Adrenal gland (tissue), 12 donors: ENCODE results near the gene USPL1. TPM values are rescaled to one million over a fixed set of nuclear protein-coding genes. Genes with fewer than 3 reads are reported as not detected.
"Not testable (repeated sequence)": the region's sequence is repeated elsewhere in the genome, so short reads cannot be mapped to it uniquely, and the experiment has no call there.

Source experiments
- DNase-seq, 7 donors: peaks; one replicate each; pipeline ENCODE4 v3.0.0-alpha.2; 2019 to 2020
- H3K27ac ChIP-seq, 5 donors: fragments of 200-600 bp; sonication (generic) in 4 of 5; 1 replicate in 3 of 5; 2 replicates in 2 of 5; pipeline versions ENCODE4 v1.5.1 to v1.8.0; 2016 to 2020; ENCODE audit warnings: mild to moderate bottlenecking in 1 of 5
- H3K27me3 ChIP-seq: fragments of 200-600 bp; 2 replicates; pipeline ENCODE4 v1.8.0; 2021
- H3K36me3 ChIP-seq, 2 donors: fragments of 200-600 bp; replicated peaks in 1 of 2; 1 replicate in 1 of 2; 2 replicates in 1 of 2; pipeline versions ENCODE4 v1.5.1 to v1.8.0; 2018 to 2022
- H3K4me1 ChIP-seq, 2 donors: fragments of 200-600 bp; replicated peaks in 1 of 2; 1 replicate in 1 of 2; 2 replicates in 1 of 2; pipeline versions ENCODE4 v1.5.1 to v1.8.0; 2018 to 2021
- H3K4me3 ChIP-seq, 4 donors: fragments of 200-600 bp; sonication (generic) in 3 of 4; one replicate each; pipeline ENCODE4 v1.5.1; 2016 to 2018
- H3K9me3 ChIP-seq, 3 donors: fragments of 200-600 bp; sonication (generic) in 1 of 3; replicated peaks in 1 of 3; 1 replicate in 2 of 3; 2 replicates in 1 of 3; pipeline versions ENCODE4 v1.5.1 to v1.8.0; 2016 to 2021
- CTCF ChIP-seq, 6 experiments: fragments of 450-650 bp in 4 of 6; fragments of 200-600 bp in 2 of 6; sonication (generic) in 1 of 6; IDR thresholded peaks; 1 replicate in 5 of 6; 2 replicates in 1 of 6; pipeline versions ENCODE4 v1.5.1 to v1.8.0; 2016 to 2021; ENCODE audit warnings: antibody characterized with exemption in 6 of 6, mild to moderate bottlenecking in 2 of 6, moderate library complexity in 1 of 6
- POLR2A ChIP-seq, 2 donors: fragments of 450-650 bp; IDR thresholded peaks; one replicate each; pipeline ENCODE4 v1.6.1; 2017; ENCODE audit warnings: antibody characterized with exemption in 2 of 2, mild to moderate bottlenecking in 2 of 2, moderate library complexity in 1 of 2
- WGBS, 4 donors: extraction: QIAGEN DNeasy Blood & Tissue Kit in 2 of 4; methylation state at CpG; one replicate each; pipeline versions ENCODE4 v1.1.5 to v1.1.7; 2013 to 2017; 5-methylcytosine and 5-hydroxymethylcytosine counted together
- intact Hi-C, 2 donors: fragments of 100-400 bp; cut with DNase I; formaldehyde crosslinking; loops; one replicate each; pipeline versions ENCODE4 v1.14.1 to v1.15.0; 2022 to 2023
- polyA plus RNA-seq, 3 donors: library from polyadenylated mRNA; stranded (reverse); fragments of 200-250 nt in 2 of 3; fragments of 350-450 nt in 1 of 3; fragmentation: Illumina TruSeq in 1 of 3; extraction: RNeasy Lipid Tissue Mini Kit (QIAGEN cat#74804) in 1 of 3; gene quantifications; one replicate each; pipeline ENCODE4 v1.2.3, GENCODE V29; 2013 to 2014
- total RNA-seq, 9 donors: library from RNA; depleted of rRNA in 4 of 9; stranded (reverse); fragments of >200 nt in 4 of 9; fragments of 120-200 nt in 1 of 9; fragmentation: NEBNext Ultra II Directional in 1 of 9; extraction: Animal tissue kit (Norgen Biotek cat#: 25700) in 1 of 9; gene quantifications; one replicate each; pipeline versions ENCODE4 v1.1.0 to v1.2.4, GENCODE V29; 2013 to 2023
- donor health status: healthy with polysubstance abuse.
- donor health status: Bipolar disorder and iron deficiency.
- donor health status: DM: yes; HTN: yes; CAD: no.
- donor health status: DM: no; HTN: no; CAD: no.
- donor health status: DM: no; HTN: no; CAD: no.
- donor health status: DM: yes; HTN: yes; CAD: no.

USPL1 gene
- total and polyA plus RNA-seq, 12 donors = 6.3 to 23.8 (median 15.5) TPM

DNA sequence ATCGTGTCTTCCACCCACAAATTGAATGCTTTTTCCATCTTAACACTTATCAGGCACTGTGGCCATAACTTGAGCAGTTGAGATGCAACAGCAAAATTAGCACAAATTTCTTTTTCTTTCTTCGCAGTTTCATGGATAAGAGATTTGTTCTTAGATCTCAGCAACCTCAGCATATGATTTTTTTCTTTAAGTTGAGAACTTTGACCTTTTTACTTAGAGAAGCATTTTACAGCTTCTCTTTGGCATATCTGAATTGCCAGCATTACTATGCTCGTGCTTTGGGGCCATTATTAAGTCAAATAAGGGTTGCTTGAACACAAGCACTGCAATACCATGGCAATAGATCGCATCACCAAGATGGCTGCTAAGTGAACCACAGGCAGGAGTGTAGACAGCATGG is 16.1 kb downstream of the USPL1 start:
- Histone ChIP-seq H3K9me3 (no peaks in the 10 kb centered on the region), H3K27me3 (no peaks in the 10 kb centered on the region), H3K4me1 (peaks cover 8% of the 10 kb centered on the region in 2 donors), H3K4me3 (no peak overlapping the region), H3K36me3 (peaks cover 0 to 24% of the 10 kb centered on the region in 2 donors), H3K27ac (no peak overlapping the region)
- TF ChIP-seq CTCF (IDR thresholded peaks at IDR 0.05) = no peak
- no peak for TF ChIP-seq POLR2A (IDR thresholded peaks at IDR 0.05)
- 94 to 99% (median 97%) methylated on average over 4 of the region's 4 CpGs for WGBS, 4 donors
- no peak for DNase-seq
- intact Hi-C loops = no loop called here

- intact Hi-C loops = no loop called here
- H3K4me3 ChIP-seq = no peak overlapping the region
- no peak overlapping the region for H3K27ac ChIP-seq
- H3K9me3 ChIP-seq = no peaks in the 10 kb centered on the region
- no peaks in the 10 kb centered on the region for H3K27me3 ChIP-seq
- TF ChIP-seq CTCF (IDR thresholded peaks at IDR 0.05) (no peak), POLR2A (IDR thresholded peaks at IDR 0.05) (no peak)
- H3K36me3 ChIP-seq = peaks cover 0 to 19% of the 10 kb centered on the region in 2 donors
- peaks cover 8% of the 10 kb centered on the region in 2 donors for H3K4me1 ChIP-seq
- 80 to 87% (median 83%) methylated on average over 3 of the region's 3 CpGs for WGBS, 4 donors
- DNase-seq = no peak
These were observed 17.1 kb downstream of the USPL1 start for GRCh38 chr13:30634838-30635237.

- no peak for DNase-seq
- 78 to 88% (median 80%) methylated on average over 4 of the region's 4 CpGs for WGBS, 4 donors
- intact Hi-C loops = no loop called here
- Histone ChIP-seq H3K36me3 (peaks cover 0 to 14% of the 10 kb centered on the region in 2 donors), H3K4me1 (peaks cover 8% of the 10 kb centered on the region in 2 donors), H3K27ac (no peak overlapping the region), H3K9me3 (no peaks in the 10 kb centered on the region), H3K4me3 (no peak overlapping the region), H3K27me3 (no peaks in the 10 kb centered on the region)
- no peak for TF ChIP-seq POLR2A (IDR thresholded peaks at IDR 0.05)
- no peak for TF ChIP-seq CTCF (IDR thresholded peaks at IDR 0.05)
These were observed 20.6 kb downstream of the USPL1 start for GRCh38 chr13:30638301-30638700.

DNA sequence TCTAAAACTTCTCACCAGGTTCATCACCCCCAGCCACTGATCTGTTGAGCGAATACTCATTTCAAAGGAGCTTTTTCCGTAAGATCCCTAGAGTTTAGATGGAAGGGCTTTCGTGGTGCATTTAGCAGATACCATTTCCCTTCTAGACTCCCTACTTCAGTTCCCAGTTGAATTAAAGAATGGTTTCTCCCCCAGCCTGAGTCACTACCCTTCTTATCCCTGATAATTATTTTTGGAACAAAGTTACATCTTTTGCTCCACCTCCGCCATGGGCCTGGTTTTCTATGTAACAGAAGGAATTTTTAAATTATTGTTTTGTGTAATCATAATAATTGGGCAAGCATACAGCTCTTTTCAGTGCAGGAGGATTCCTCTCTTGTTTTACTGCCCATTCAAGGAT is 22.0 kb downstream of the USPL1 start:
- TF ChIP-seq POLR2A (IDR thresholded peaks at IDR 0.05) = no peak
- TF ChIP-seq CTCF (IDR thresholded peaks at IDR 0.05) = no peak
- 88 to 96% (median 89%) methylated on average over 4 of the region's 4 CpGs for WGBS, 4 donors
- intact Hi-C loops = no loop called here
- H3K4me3 ChIP-seq = no peak overlapping the region
- H3K27me3 ChIP-seq = no peaks in the 10 kb centered on the region
- no peak overlapping the region for H3K27ac ChIP-seq
- H3K36me3 ChIP-seq = peaks cover 0 to 26% of the 10 kb centered on the region in 2 donors
- no peak for DNase-seq
- H3K4me1 ChIP-seq = peaks cover 8% of the 10 kb centered on the region in 2 donors
- H3K9me3 ChIP-seq = no peaks in the 10 kb centered on the region

- H3K4me1 ChIP-seq, intact Hi-C loops, DNase-seq, H3K9me3 ChIP-seq, H3K4me3 ChIP-seq, H3K27me3 ChIP-seq, H3K27ac ChIP-seq: not testable (repeated sequence)
- peaks cover 0 to 31% of the 10 kb centered on the region in 2 donors for H3K36me3 ChIP-seq
- WGBS, 4 donors = 94 to 100% (median 98%) methylated on average over 1 of the region's 1 CpG
These were observed 23.5 kb downstream of the USPL1 start for GRCh38 chr13:30641173-30641572.
